HepG2 (cell line): ENCODE results near the gene AKIRIN1. TPM values are rescaled to one million over a fixed set of nuclear protein-coding genes. Genes with fewer than 3 reads are reported as not detected.

Experiments used
- AKAP8 ChIP-seq: sonication (generic); formaldehyde crosslinking; IDR thresholded peaks from 2 replicates; pipeline ENCODE4 v1.5.1; 2020; ENCODE audit warnings: mild to moderate bottlenecking, missing genetic modification reagents
- ATF7 ChIP-seq, 2 experiments: fragments of 450-650 bp in 1 of 2; sonication (generic) in 1 of 2; formaldehyde crosslinking in 1 of 2; IDR thresholded peaks; 2 replicates each; pipeline versions ENCODE4 v1.4.0 to v1.6.1; 2016 to 2020; ENCODE audit warnings: antibody characterized with exemption in 1 of 2, mild to moderate bottlenecking in 1 of 2, missing genetic modification reagents in 1 of 2
- BCLAF1 ChIP-seq: fragments of 450-650 bp; IDR thresholded peaks from 2 replicates; pipeline ENCODE4 v1.6.1; 2017; ENCODE audit warnings: mild to moderate bottlenecking
- GTF2F1 ChIP-seq: fragments of 150-350 bp; IDR thresholded peaks from 2 replicates; pipeline ENCODE4 v1.6.1; 2014; ENCODE audit warnings: low read length
- HMG20A ChIP-seq: IDR thresholded peaks from 2 replicates; pipeline ENCODE4 v1.6.1; 2016; ENCODE audit warnings: borderline replicate concordance
- HNF4A ChIP-seq: sonication (generic); formaldehyde crosslinking; IDR thresholded peaks from 2 replicates; pipeline ENCODE4 v1.4.0; 2020; ENCODE audit warnings: missing genetic modification reagents
- HNRNPLL ChIP-seq: fragments of 200-400 bp; formaldehyde crosslinking; IDR thresholded peaks from 2 replicates; pipeline ENCODE4 v1.6.1; 2017; ENCODE audit warnings: mild to moderate bottlenecking, low read depth, low read length; ENCODE audit not compliant: poor library complexity, severe bottlenecking
- NFYB ChIP-seq: sonication (generic); formaldehyde crosslinking; IDR thresholded peaks from 2 replicates; pipeline ENCODE4 v1.4.0; 2020; ENCODE audit warnings: missing genetic modification reagents
- NR0B2 ChIP-seq: sonication (generic); formaldehyde crosslinking; IDR thresholded peaks from 2 replicates; pipeline ENCODE4 v1.4.0; 2020; ENCODE audit warnings: mild to moderate bottlenecking, missing genetic modification reagents
- RFX1 ChIP-seq: fragments of 450-650 bp; IDR thresholded peaks from 2 replicates; pipeline ENCODE4 v1.6.1; 2017
- TOE1 ChIP-seq: sonication (generic); formaldehyde crosslinking; IDR thresholded peaks from 2 replicates; pipeline ENCODE4 v1.4.0; 2020; ENCODE audit warnings: mild to moderate bottlenecking, missing genetic modification reagents
- ZNF318 ChIP-seq: sonication (generic); formaldehyde crosslinking; IDR thresholded peaks from 2 replicates; pipeline ENCODE4 v1.4.0; 2020; ENCODE audit warnings: mild to moderate bottlenecking, missing genetic modification reagents
- ZNF333 ChIP-seq: sonication (generic); formaldehyde crosslinking; IDR thresholded peaks from 2 replicates; pipeline ENCODE4 v1.4.0; 2020; ENCODE audit warnings: mild to moderate bottlenecking, missing genetic modification reagents, borderline replicate concordance
- ZNF337 ChIP-seq: sonication (generic); formaldehyde crosslinking; IDR thresholded peaks from 2 replicates; pipeline ENCODE4 v1.5.1; 2020; ENCODE audit warnings: missing genetic modification reagents, low read depth, mild to moderate bottlenecking, borderline replicate concordance
- ZNF512 ChIP-seq: sonication (generic); formaldehyde crosslinking; IDR thresholded peaks from 2 replicates; pipeline ENCODE4 v1.4.0; 2020; ENCODE audit warnings: mild to moderate bottlenecking, missing genetic modification reagents
- ZSCAN30 ChIP-seq: sonication (generic); formaldehyde crosslinking; IDR thresholded peaks from 2 replicates; pipeline ENCODE4 v1.5.0; 2020; ENCODE audit warnings: mild to moderate bottlenecking, missing genetic modification reagents
- polyA plus RNA-seq, 8 experiments: library from polyadenylated mRNA; depleted of rRNA in 3 of 8; stranded (reverse) in 7 of 8; unstranded in 1 of 8; fragments of >200 nt; fragmentation: Illumina TruSeq in 4 of 8; extraction: Trizol in 4 of 8; gene quantifications; 2 replicates each; pipeline versions ENCODE4 v1.2.1 to v1.2.3, GENCODE V29; 2011 to 2016; ENCODE audit warnings: low read depth in 4 of 8, missing spikeins in 1 of 8, mixed read lengths in 1 of 8; ENCODE audit not compliant: insufficient read depth in 1 of 8
- total RNA-seq, 5 experiments: library from RNA; depleted of rRNA; stranded (reverse); fragments of >200 nt; fragmentation: Illumina TruSeq; extraction: Trizol; gene quantifications; 2 replicates each; pipeline ENCODE4 v1.2.3, GENCODE V29; 2016; ENCODE audit warnings: low read depth in 1 of 5

AKIRIN1 gene
- total and polyA plus RNA-seq, 2 of the 13 experiments (the other 11 are each of a cell fraction or from before 2014, with no cell fraction given), result 123 to 157 TPM

- TF ChIP-seq BCLAF1 (no peak), HMG20A (no peak), TOE1 (CRISPR knock-in tag) (no peak), ZNF337 (CRISPR knock-in tag) (no peak), ZNF318 (peak; percentile 55; the same call in 1 of the 2 replicates), GTF2F1 (no peak), HNRNPLL (peak; percentile 59), AKAP8 (CRISPR knock-in tag) (no peak), ATF7 (IDR thresholded peaks at IDR 0.05) (peak; percentile 34; the same call in 1 of the 2 replicates), ATF7 (CRISPR knock-in tag; IDR thresholded peaks at IDR 0.05) (peak; percentile 69), NR0B2 (peak; percentile 49), NFYB (CRISPR knock-in tag) (no peak), ZNF333 (CRISPR knock-in tag) (peak; percentile 36; the same call in 1 of the 2 replicates), ZSCAN30 (CRISPR knock-in tag) (no peak), ZNF512 (CRISPR knock-in tag) (no peak), RFX1 (peak; percentile 18; the same call in 1 of the 2 replicates), HNF4A (CRISPR knock-in tag) (no peak)
These were observed 35.2 kb downstream of the AKIRIN1 start, which contains the start of gene NDUFS5 (continued) for GRCh38 chr1:39026051-39026865.
